CD4-positive, alpha-beta memory T cell (primary cell): ENCODE results near the gene NFIX. TPM values are rescaled to one million over a fixed set of nuclear protein-coding genes. Genes with fewer than 3 reads are reported as not detected.

Experiments used
- CTCF ChIA-PET: fragments of 350-600 bp; sonication (Branson Sonifier 250); formaldehyde crosslinking; loops from one replicate; lab custom pipeline; 2021; ENCODE audit warnings: inconsistent platforms; ENCODE audit not compliant: partially characterized antibody; lab: Charles Lee
- POLR2A ChIA-PET: fragments of 350-600 bp; sonication (Branson Sonifier 250); formaldehyde crosslinking; loops from one replicate; lab custom pipeline; 2021; ENCODE audit not compliant: partially characterized antibody; lab: Charles Lee
- DNase-seq, 5 donors: peaks; one replicate each; pipeline versions ENCODE4 v3.0.0 to v3.0.0-alpha.2; 2020 to 2022; ENCODE audit warnings: mixed read lengths in 1 of 5
- H3K27ac ChIP-seq: one replicate; pipeline ENCODE4 v1.7.0; 2013; ENCODE audit warnings: low read depth, low read length
- H3K27me3 ChIP-seq: 2 replicates; pipeline ENCODE4 v1.7.0; 2013; ENCODE audit warnings: mild to moderate bottlenecking, low read length, moderate library complexity; ENCODE audit not compliant: insufficient read depth
- H3K36me3 ChIP-seq: 2 replicates; pipeline ENCODE4 v1.7.0; 2013; ENCODE audit warnings: mild to moderate bottlenecking, low read length, moderate library complexity; ENCODE audit not compliant: insufficient read depth
- H3K4me1 ChIP-seq: 2 replicates; pipeline ENCODE4 v1.7.0; 2013; ENCODE audit warnings: mild to moderate bottlenecking, low read length, moderate library complexity; ENCODE audit not compliant: insufficient read depth
- H3K4me3 ChIP-seq, 2 donors: one replicate each; pipeline ENCODE4 v1.7.0; 2013; ENCODE audit warnings: low read length in 2 of 2, mild to moderate bottlenecking in 1 of 2
- H3K9me3 ChIP-seq, 2 donors: one replicate each; pipeline ENCODE4 v1.7.0; 2013; ENCODE audit warnings: low read length in 2 of 2, control low read depth in 1 of 2; ENCODE audit not compliant: control insufficient read depth in 1 of 2
- H3K27ac Mint-ChIP-seq, 7 donors: one replicate each; pipeline ENCODE4 v1.8.0; 2020 to 2021; ENCODE audit warnings: mixed read lengths in 7 of 7, mild to moderate bottlenecking in 6 of 7, inconsistent platforms in 3 of 7, moderate library complexity in 3 of 7
- H3K27me3 Mint-ChIP-seq, 2 donors: one replicate each; pipeline ENCODE4 v1.8.0; 2020 to 2021; ENCODE audit warnings: mixed read lengths in 2 of 2
- H3K36me3 Mint-ChIP-seq, 2 donors: one replicate each; pipeline ENCODE4 v1.8.0; 2020 to 2021; ENCODE audit warnings: mixed read lengths in 2 of 2, inconsistent platforms in 1 of 2, mild to moderate bottlenecking in 1 of 2
- H3K4me1 Mint-ChIP-seq, 4 donors: one replicate each; pipeline ENCODE4 v1.8.0; 2020 to 2021; ENCODE audit warnings: mixed read lengths in 4 of 4, mild to moderate bottlenecking in 1 of 4
- H3K4me3 Mint-ChIP-seq, 8 donors: one replicate each; pipeline ENCODE4 v1.8.0; 2020 to 2021; ENCODE audit warnings: mixed read lengths in 8 of 8, mild to moderate bottlenecking in 7 of 8, moderate library complexity in 6 of 8, inconsistent platforms in 3 of 8
- H3K9me3 Mint-ChIP-seq, 8 donors: one replicate each; pipeline ENCODE4 v1.8.0; 2020 to 2021; ENCODE audit warnings: mixed read lengths in 8 of 8, mild to moderate bottlenecking in 5 of 8, inconsistent platforms in 3 of 8, moderate library complexity in 1 of 8
- intact Hi-C: fragments of 100-400 bp; cut with micrococcal nuclease; formaldehyde crosslinking; loops from one replicate; pipeline ENCODE4 v1.15.1; 2023
- polyA plus RNA-seq, 2 donors: library from polyadenylated mRNA; unstranded; fragments of 300-500 nt; fragmentation: Illumina TruSeq; gene quantifications; one replicate each; pipeline ENCODE4 v1.2.3, GENCODE V29; 2021
- total RNA-seq, 2 experiments: library from RNA; stranded (reverse); gene quantifications; one replicate each; pipeline ENCODE4 v1.2.3, GENCODE V29; 2021

Gene NFIX
- total and polyA plus RNA-seq, 4 experiments from 2014 or later, result 0.09 to 5.4 (median 4.0) TPM; not detected in 1

GRCh38 chr19:13057744-13058143 is 62.5 kb downstream of the NFIX start:
- intact Hi-C loops, result no loop called here
- Histone ChIP-seq H3K27ac (no peak overlapping the region), H3K36me3 (no peaks in the 10 kb centered on the region), H3K4me3 (no peak overlapping the region), H3K27me3 (peaks cover 11% of the 10 kb centered on the region), H3K4me1 (peaks cover 15% of the 10 kb centered on the region), H3K9me3 (no peaks in the 10 kb centered on the region)
- no peak overlapping the region for H3K27ac Mint-ChIP-seq
- H3K4me3 Mint-ChIP-seq, result no peak overlapping the region
- H3K4me1 Mint-ChIP-seq, result peaks cover 3 to 10% (median 6%) of the 10 kb centered on the region in 4 donors
- no peaks in the 10 kb centered on the region for H3K36me3 Mint-ChIP-seq
- H3K9me3 Mint-ChIP-seq, result no peaks in the 10 kb centered on the region
- H3K27me3 Mint-ChIP-seq, result peaks cover 0 to 11% of the 10 kb centered on the region in 2 donors
- POLR2A ChIA-PET, result no interaction called here
- CTCF ChIA-PET, result interaction anchor here (0.5 to 10.0 kb wide), 6 partner anchors 27 to 205 kb away, joined by 3 to 248 read pairs (median 4); no protein-coding TSS in a partner anchor
- DNase-seq, result no peak

GRCh38 chr19:13058951-13059660 is 63.8 kb downstream of the NFIX start:
- Mint-ChIP-seq H3K4me3 (peak overlapping the region in 1 of 8 donors; percentile 52), H3K4me1 (peaks cover 3 to 10% (median 6%) of the 10 kb centered on the region in 4 donors), H3K27ac (no peak overlapping the region), H3K27me3 (peaks cover 0 to 17% of the 10 kb centered on the region in 2 donors), H3K36me3 (no peaks in the 10 kb centered on the region), H3K9me3 (no peaks in the 10 kb centered on the region)
- intact Hi-C loops, result no loop called here
- no peak overlapping the region for H3K27ac ChIP-seq
- POLR2A ChIA-PET, result no interaction called here
- peaks cover 11% of the 10 kb centered on the region for H3K27me3 ChIP-seq
- CTCF ChIA-PET, result interaction anchor here (1.1 to 10.0 kb wide), 5 partner anchors 35 to 317 kb away, joined by 3 to 248 read pairs (median 6); no protein-coding TSS in a partner anchor
- no peak for DNase-seq
- H3K9me3 ChIP-seq, result no peaks in the 10 kb centered on the region
- no peaks in the 10 kb centered on the region for H3K36me3 ChIP-seq
- peaks cover 15% of the 10 kb centered on the region for H3K4me1 ChIP-seq
- no peak overlapping the region for H3K4me3 ChIP-seq

GRCh38 chr19:13060233-13060963 is 65.1 kb downstream of the NFIX start:
- H3K27me3 Mint-ChIP-seq, result peaks cover 1 to 17% of the 10 kb centered on the region in 2 donors
- ChIA-PET POLR2A (interaction anchor here (0.9 to 1.6 kb wide), 5 partner anchors 34 to 95 kb away, joined by 3 to 7 read pairs (median 4); no protein-coding TSS in a partner anchor), CTCF (interaction anchor here (0.6 to 10.0 kb wide), 29 partner anchors 8 to 524 kb away, joined by 3 to 248 read pairs (median 5); partner anchors contain the start of genes GCDH and NACC1)
- H3K27ac Mint-ChIP-seq, result peak overlapping the region in 1 of 7 donors; percentile 27
- no peaks in the 10 kb centered on the region for H3K36me3 Mint-ChIP-seq
- H3K4me3 Mint-ChIP-seq, result peak overlapping the region in 6 of 8 donors; percentile 76 to 88 (median 82)
- no peaks in the 10 kb centered on the region for H3K36me3 ChIP-seq
- peaks cover 11% of the 10 kb centered on the region for H3K27me3 ChIP-seq
- DNase-seq, result no peak
- no peaks in the 10 kb centered on the region for H3K9me3 Mint-ChIP-seq
- H3K9me3 ChIP-seq, result no peaks in the 10 kb centered on the region
- H3K4me1 Mint-ChIP-seq, result peaks cover 3 to 10% (median 6%) of the 10 kb centered on the region in 4 donors
- no peak overlapping the region for H3K4me3 ChIP-seq
- peaks cover 15% of the 10 kb centered on the region for H3K4me1 ChIP-seq
- H3K27ac ChIP-seq, result no peak overlapping the region
- intact Hi-C loops, result no loop called here

GRCh38 chr19:13060964-13061927 is 66.0 kb downstream of the NFIX start:
- POLR2A ChIA-PET, result interaction anchor here (0.6 to 1.6 kb wide), 6 partner anchors 33 to 108 kb away, joined by 3 to 7 read pairs (median 4); no protein-coding TSS in a partner anchor
- CTCF ChIA-PET, result interaction anchor here (0.7 to 10.0 kb wide), 42 partner anchors 9 to 523 kb away, joined by 3 to 248 read pairs (median 4); partner anchors contain the start of genes DAND5, GCDH and NACC1
- DNase-seq, result peak; percentile 63 to 68 (median 64)
- Mint-ChIP-seq H3K4me3 (peak overlapping the region; percentile 76 to 88 (median 84)), H3K9me3 (no peaks in the 10 kb centered on the region), H3K27me3 (peaks cover 1 to 17% of the 10 kb centered on the region in 2 donors), H3K4me1 (peaks cover 3 to 10% (median 6%) of the 10 kb centered on the region in 4 donors), H3K36me3 (no peaks in the 10 kb centered on the region), H3K27ac (peak overlapping the region in 2 of 7 donors; percentile 27 to 29)
- intact Hi-C loops, result loop anchor here (1.0 kb wide), 3 partner anchors 32 to 83 kb away; no protein-coding TSS in a partner anchor
- H3K9me3 ChIP-seq, result no peaks in the 10 kb centered on the region
- H3K27ac ChIP-seq, result no peak overlapping the region
- no peaks in the 10 kb centered on the region for H3K36me3 ChIP-seq
- peaks cover 15% of the 10 kb centered on the region for H3K4me1 ChIP-seq
- peak overlapping the region; percentile 25 to 64 for H3K4me3 ChIP-seq
- H3K27me3 ChIP-seq, result peaks cover 11% of the 10 kb centered on the region

- H3K4me3 ChIP-seq, result no peak overlapping the region
- ChIA-PET POLR2A (no interaction called here), CTCF (interaction anchor here (1.3 to 10.0 kb wide), 11 partner anchors 10 to 97 kb away, joined by 3 to 248 read pairs (median 24); no protein-coding TSS in a partner anchor)
- DNase-seq, result no peak
- H3K4me1 Mint-ChIP-seq, result peaks cover 3 to 10% (median 6%) of the 10 kb centered on the region in 4 donors
- no peak overlapping the region for H3K4me3 Mint-ChIP-seq
- no peak overlapping the region for H3K27ac ChIP-seq
- intact Hi-C loops, result no loop called here
- peaks cover 1 to 17% of the 10 kb centered on the region in 2 donors for H3K27me3 Mint-ChIP-seq
- H3K9me3 Mint-ChIP-seq, result no peaks in the 10 kb centered on the region
- H3K9me3 ChIP-seq, result no peaks in the 10 kb centered on the region
- H3K36me3 ChIP-seq, result no peaks in the 10 kb centered on the region
- peaks cover 15% of the 10 kb centered on the region for H3K4me1 ChIP-seq
- peaks cover 11% of the 10 kb centered on the region for H3K27me3 ChIP-seq
- H3K27ac Mint-ChIP-seq, result no peak overlapping the region
- no peaks in the 10 kb centered on the region for H3K36me3 Mint-ChIP-seq
Observed at GRCh38 chr19:13062317-13062716, 67.0 kb downstream of the NFIX start.

DNA sequence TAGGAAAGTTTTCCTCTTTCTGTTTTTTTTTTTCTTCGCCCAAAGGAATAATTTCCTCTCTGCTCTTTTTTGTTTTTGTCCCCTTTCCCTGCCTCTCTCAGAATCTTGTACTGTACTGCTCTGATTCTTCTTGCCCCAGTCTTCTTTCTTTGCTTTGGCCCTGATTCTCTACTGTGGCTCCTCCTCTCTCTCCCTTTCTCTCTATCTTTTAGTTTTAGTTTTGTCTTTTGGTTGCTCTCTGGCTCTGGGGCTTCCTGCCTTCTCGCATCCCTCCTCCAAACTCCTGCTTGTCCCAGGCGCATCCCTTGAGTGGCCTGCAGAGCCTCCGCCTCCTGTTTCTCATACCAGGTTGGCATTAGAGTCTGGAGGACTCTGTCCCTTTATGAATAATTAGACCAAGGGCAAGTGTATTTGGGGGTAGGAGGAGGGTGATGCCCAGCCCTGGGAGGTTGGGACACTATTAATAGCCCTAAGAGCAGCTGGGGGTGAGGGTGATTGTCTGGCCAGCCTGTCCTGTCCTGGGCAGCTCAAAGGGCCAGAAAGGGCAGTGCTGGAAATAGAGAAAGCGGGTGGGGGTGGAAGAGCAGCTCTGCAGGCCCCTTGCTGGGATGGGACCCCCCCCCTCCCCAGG is 68.3 kb downstream of the NFIX start:
- ChIA-PET POLR2A (no interaction called here), CTCF (interaction anchor here (0.6 to 10.0 kb wide), 4 partner anchors 9 to 99 kb away, joined by 3 to 248 read pairs (median 8); no protein-coding TSS in a partner anchor)
- Histone ChIP-seq H3K4me3 (no peak overlapping the region), H3K27me3 (peaks cover 11% of the 10 kb centered on the region), H3K36me3 (no peaks in the 10 kb centered on the region), H3K4me1 (peaks cover 15% of the 10 kb centered on the region), H3K27ac (no peak overlapping the region), H3K9me3 (no peaks in the 10 kb centered on the region)
- no peak overlapping the region for H3K4me3 Mint-ChIP-seq
- H3K27ac Mint-ChIP-seq, result peak overlapping the region in 1 of 7 donors; percentile 71
- H3K4me1 Mint-ChIP-seq, result peaks cover 3 to 10% (median 6%) of the 10 kb centered on the region in 4 donors
- intact Hi-C loops, result no loop called here
- DNase-seq, result no peak
- no peaks in the 10 kb centered on the region for H3K36me3 Mint-ChIP-seq
- H3K27me3 Mint-ChIP-seq, result peaks cover 1 to 17% of the 10 kb centered on the region in 2 donors
- no peaks in the 10 kb centered on the region for H3K9me3 Mint-ChIP-seq
